ENCODE data around the gene TWSG1. TPM values are rescaled to one million over a fixed set of nuclear protein-coding genes. Genes with fewer than 3 reads are reported as not detected.
"Not testable (repeated sequence)": the region's sequence is repeated elsewhere in the genome, so short reads cannot be mapped to it uniquely, and the experiment has no call there.

Gene TWSG1
- total RNA-seq, 1 donor from 2014 or later, result 7.1 TPM

GRCh38 chr18:9334973-9335696, 562 bp downstream of the TWSG1 start:
- intact Hi-C loops (cut with micrococcal nuclease), result loop anchor here (1.0 to 10.0 kb wide), 10 partner anchors 140 to 1192 kb away; partner anchors contain the start of genes ANKRD12, MTCL1, NAPG and PPP4R1

GRCh38 chr18:9335697-9336045, 1.1 kb downstream of the TWSG1 start:
- intact Hi-C loops (cut with micrococcal nuclease), result loop anchor here (2.0 to 10.0 kb wide), 3 partner anchors 279 to 731 kb away; partner anchors contain the start of genes PPP4R1 and RAB12

GRCh38 chr18:9336827-9337226, 2.3 kb downstream of the TWSG1 start:
- intact Hi-C loops (cut with micrococcal nuclease), result loop anchor here (10.0 kb wide), 1 partner anchor 732 kb away; the partner anchor contains the start of gene RAB12

- intact Hi-C loops (cut with micrococcal nuclease), result loop anchor here (10.0 kb wide), 1 partner anchor 733 kb away; the partner anchor contains the start of gene RAB12
These were observed 3.3 kb downstream of the TWSG1 start for GRCh38 chr18:9337873-9338272.

- intact Hi-C loops (cut with micrococcal nuclease), result no loop called here
These were observed 5.9 kb downstream of the TWSG1 start for GRCh38 chr18:9340472-9340871.

- intact Hi-C loops (cut with micrococcal nuclease), result no loop called here
These were observed 9.0 kb downstream of the TWSG1 start for GRCh38 chr18:9343577-9343976.

- intact Hi-C loops (cut with micrococcal nuclease), result no loop called here
These were observed 12.2 kb downstream of the TWSG1 start for GRCh38 chr18:9346775-9347174.

- intact Hi-C loops (cut with micrococcal nuclease), result no loop called here
These were observed 13.6 kb downstream of the TWSG1 start for GRCh38 chr18:9348079-9348671.

GRCh38 chr18:9348766-9349165, 14.2 kb downstream of the TWSG1 start:
- intact Hi-C loops (cut with micrococcal nuclease), result no loop called here

- intact Hi-C loops (cut with micrococcal nuclease), result no loop called here
These were observed 19.0 kb downstream of the TWSG1 start for GRCh38 chr18:9353596-9353995.

- intact Hi-C loops (cut with micrococcal nuclease), result no loop called here
These were observed 19.7 kb downstream of the TWSG1 start for GRCh38 chr18:9354256-9354655.

GRCh38 chr18:9356976-9357375, 22.4 kb downstream of the TWSG1 start:
- intact Hi-C loops (cut with micrococcal nuclease), result no loop called here

GRCh38 chr18:9359796-9360195, 25.2 kb downstream of the TWSG1 start:
- intact Hi-C loops (cut with micrococcal nuclease), result no loop called here

- intact Hi-C loops (cut with micrococcal nuclease), result no loop called here
These were observed 26.6 kb downstream of the TWSG1 start for GRCh38 chr18:9361191-9361590.

GRCh38 chr18:9362869-9363268, 28.3 kb downstream of the TWSG1 start:
- intact Hi-C loops (cut with micrococcal nuclease), result no loop called here

- intact Hi-C loops (cut with micrococcal nuclease), result no loop called here
These were observed 29.7 kb downstream of the TWSG1 start for GRCh38 chr18:9364242-9364641.

GRCh38 chr18:9365406-9365805, 30.8 kb downstream of the TWSG1 start:
- intact Hi-C loops (cut with micrococcal nuclease), result no loop called here

GRCh38 chr18:9366126-9366714, 31.6 kb downstream of the TWSG1 start:
- intact Hi-C loops (cut with micrococcal nuclease), result no loop called here

- intact Hi-C loops (cut with micrococcal nuclease), result not testable (repeated sequence)
These were observed 38.7 kb downstream of the TWSG1 start for GRCh38 chr18:9373254-9373653.

GRCh38 chr18:9379118-9379517, 44.5 kb downstream of the TWSG1 start:
- intact Hi-C loops (cut with micrococcal nuclease), result no loop called here

GRCh38 chr18:9380101-9380500, 45.5 kb downstream of the TWSG1 start:
- intact Hi-C loops (cut with micrococcal nuclease), result no loop called here

- intact Hi-C loops (cut with micrococcal nuclease), result no loop called here
These were observed 46.2 kb downstream of the TWSG1 start for GRCh38 chr18:9380621-9381395.

Measured in T-helper 2 cell treated with Interferon-gamma antibody and Interleukin-4, amounts not matched to agents 100 ng/mL and 5 ng/mL, for 36 hours (primary cell).